GM19452 (cell line): ENCODE measurements around the gene TLE3.

ENCODE experiments used
- ATAC-seq: cut with Tn5 transposase; IDR thresholded peaks from one replicate; pipeline ENCODE4 v1.9.1; 2021; ENCODE audit not compliant: unreplicated experiment

TLE3 gene

DNA sequence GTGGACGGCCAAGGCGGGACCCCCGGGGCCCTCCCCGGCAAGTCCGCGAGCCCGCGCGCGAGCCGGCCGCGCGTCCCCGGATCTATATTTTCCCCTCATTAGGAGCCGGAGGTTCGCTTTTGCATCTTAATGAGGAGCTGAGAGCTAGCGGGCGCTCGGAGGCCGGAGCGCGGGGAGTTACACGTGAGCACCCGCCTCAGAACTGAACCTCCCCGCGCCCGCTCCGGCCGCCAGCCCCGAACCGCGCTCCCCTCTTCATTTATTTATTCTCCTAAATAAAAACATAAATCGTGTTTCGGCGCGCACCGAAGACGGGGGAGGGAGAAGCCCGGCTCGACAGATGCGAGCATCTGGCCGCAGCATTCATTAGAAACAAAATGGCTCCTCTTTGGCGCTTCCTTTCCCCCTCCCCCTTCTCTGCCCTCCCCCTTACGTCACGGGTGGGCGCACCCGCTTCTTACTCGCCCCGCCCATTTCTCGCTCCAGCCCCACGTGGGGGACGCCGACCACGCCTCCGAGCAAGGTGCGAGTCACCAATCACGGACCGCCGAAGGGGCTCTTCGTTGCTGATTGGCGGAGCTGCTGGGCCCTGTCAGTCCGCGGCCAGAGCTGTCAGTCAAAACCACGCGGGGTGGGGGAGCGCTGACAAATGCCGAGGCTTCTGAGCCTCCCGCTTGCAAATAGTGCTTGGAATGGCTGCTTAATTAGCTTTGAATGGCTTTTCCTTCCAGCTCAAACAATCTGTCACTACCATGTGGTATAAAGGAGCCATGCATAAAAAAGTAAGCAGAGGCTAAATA, 1.6 kb upstream of the TLE3 start:
- ATAC-seq = peak; percentile 58

DNA sequence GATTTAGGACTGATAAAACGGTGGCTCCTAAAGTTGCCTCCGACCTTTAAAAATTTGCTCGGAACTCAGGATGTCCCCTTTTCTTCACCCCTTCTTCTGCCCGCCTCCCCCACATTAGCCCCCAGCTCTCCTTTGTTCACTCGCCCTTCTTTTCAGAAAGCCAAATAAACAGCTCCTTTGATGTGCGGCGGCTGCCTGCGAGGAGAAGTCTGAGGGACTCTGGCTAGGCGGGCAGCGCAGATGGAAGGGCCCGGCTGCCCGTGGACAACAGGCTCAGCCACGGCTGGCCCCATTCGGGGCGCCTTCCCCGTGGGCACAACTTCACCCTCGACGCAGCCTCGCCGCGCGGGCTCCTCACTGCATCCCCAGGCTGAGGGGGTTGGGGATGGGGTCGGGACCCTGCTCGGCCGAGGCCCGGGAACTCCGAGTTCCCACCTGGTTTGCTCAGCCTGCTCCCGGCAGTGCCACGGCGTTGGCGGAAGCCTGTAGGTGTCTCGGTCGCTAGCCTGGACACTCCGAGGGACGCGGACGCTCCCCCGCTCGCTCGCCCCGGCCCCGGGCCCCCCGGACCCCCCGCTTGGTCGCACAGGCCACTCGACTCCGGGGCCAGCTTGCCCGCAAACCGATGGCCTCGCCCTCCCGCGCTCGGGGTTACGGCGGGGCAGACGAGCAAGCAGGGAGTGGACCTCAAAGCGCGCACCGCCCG, 897 bp upstream of the TLE3 start:
- no peak for ATAC-seq

DNA sequence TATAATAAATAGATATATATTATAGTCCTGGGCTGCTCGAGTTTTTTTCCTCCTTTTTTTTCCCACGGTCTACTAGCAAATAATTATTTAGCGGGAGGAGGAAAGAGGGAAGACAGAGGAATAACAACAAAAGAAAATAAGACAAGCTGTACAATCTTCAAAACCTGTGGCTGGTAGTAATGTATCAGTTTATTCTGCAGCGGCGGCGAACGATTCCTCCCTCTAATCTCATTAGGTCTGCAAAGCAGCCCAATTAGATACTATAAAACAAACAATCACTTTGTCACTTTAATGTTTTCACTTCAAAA, 390 bp upstream of the TLE3 start:
- ATAC-seq = no peak

DNA sequence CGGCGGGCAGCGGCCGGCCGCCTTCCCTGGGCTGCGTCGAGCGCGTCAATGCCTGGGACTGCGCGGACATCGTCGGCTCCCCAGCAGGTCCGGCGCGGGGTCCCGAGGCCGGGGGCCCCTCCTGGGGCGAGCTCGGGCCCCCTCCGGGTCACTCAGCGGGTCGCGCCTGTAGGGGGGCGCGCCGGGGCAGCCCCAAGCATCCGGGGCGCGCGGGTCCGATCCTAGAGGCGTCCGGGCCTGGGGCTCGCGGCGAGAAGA, 725 bp downstream of the TLE3 start:
- ATAC-seq = no peak

DNA sequence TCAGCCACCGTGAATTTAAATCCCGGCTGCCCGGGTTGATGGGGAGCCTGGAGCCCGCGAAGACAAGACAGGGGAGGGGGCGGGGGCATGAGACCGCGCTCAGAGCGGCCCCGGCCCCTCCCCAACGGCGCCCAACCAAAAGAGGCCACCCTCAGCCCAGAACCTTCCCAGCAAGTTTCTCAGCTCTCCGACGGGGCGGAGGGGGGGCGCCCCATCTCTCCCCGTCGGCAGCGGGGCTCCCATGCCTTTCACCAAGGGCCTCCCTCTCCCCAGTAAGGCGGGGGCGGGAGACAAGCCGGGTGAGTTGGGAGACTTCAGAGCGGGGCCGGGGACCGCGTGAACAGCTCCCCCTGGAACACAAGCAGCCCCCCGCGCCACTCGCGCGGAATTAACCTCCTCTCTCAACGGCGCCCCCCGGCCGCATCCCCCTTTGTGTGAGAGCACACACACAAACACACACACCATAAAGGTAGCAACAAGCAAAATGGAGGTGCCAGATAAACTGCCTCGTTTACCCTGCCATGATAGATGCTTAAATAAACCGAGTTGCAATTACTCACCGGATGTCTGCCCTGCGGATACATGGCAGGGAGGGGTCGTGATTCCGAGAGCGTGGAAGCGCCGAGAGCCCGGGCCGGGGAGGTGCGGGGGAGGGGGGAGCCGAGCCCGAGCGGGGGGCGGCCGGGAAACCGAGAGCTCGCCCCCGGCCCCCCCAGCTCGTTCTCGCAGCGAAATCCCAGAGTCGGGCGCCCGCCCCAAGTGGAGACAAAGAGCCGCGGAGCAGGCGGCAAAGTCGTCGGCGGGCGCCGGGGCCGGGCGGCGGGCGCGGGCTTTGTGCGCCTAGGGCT, 1.3 kb downstream of the TLE3 start:
- ATAC-seq = no peak

DNA sequence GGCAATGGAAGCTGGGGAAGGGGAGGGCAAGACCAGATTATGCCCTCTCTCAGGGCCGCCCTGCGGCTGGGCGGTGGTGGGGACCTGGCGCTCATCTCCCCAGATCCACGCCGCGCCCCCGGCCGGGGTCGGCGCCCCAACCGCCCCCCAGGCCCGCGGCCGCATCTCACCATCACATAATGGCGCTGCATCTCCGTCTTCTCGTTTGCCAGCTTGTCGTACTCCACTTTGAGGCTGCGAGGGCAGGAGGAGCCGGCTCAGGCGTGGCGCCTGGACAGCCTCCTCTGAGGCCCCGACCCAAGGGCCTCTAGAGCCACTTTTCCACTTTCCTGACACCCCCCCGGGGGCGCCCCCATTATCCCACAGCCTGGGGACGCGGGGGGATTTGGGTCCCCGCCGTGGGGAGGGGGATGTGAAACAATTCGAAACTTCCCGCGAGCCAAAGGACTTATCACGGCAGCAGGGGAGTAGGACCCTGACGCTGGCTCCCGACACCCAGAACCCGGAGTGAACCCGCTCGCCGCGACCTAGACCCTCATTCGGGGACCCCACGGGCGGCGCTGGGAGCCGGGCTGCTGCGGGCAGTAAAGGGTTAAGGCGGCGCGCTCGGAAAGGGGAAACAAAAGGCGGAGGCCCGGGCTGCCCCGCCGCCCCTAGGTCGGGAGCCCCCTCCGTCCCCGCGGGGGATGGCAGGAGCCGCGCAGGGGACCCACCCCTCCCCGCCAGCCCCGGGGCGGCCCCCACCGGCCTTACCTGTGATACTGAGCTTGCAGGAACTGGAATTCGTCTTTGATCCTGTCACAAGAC, 2.1 kb downstream of the TLE3 start:
- ATAC-seq = no peak

DNA sequence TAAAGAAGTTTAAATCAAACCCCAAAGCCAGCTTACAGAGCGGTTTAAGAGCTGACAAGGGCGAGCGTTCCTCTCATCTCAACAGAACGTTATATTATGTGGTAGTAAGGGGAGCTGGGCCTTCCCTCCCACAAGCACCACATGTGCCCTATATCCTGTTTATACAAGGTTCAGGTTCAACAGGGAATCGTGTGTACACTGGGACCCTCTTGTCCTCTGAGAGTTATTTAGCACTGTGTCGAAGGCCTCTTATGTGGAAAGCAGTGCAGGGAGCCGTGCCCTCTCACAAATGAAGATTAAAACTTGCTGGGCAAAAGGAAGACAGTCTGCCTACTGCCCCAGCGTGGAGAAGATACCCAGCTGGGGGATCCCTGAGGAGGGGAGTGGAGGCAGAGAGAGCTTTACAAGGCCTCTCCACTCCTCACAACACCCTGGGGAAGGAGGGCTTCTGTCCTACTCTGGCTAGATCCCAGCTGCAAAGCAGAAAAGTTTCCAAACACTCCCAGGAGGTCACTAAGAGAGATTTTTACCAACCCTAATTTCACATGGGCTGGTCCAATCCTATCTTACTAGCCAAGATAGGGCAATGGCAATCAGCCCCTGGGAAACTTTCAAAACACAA, 2.9 kb downstream of the TLE3 start:
- ATAC-seq = no peak

DNA sequence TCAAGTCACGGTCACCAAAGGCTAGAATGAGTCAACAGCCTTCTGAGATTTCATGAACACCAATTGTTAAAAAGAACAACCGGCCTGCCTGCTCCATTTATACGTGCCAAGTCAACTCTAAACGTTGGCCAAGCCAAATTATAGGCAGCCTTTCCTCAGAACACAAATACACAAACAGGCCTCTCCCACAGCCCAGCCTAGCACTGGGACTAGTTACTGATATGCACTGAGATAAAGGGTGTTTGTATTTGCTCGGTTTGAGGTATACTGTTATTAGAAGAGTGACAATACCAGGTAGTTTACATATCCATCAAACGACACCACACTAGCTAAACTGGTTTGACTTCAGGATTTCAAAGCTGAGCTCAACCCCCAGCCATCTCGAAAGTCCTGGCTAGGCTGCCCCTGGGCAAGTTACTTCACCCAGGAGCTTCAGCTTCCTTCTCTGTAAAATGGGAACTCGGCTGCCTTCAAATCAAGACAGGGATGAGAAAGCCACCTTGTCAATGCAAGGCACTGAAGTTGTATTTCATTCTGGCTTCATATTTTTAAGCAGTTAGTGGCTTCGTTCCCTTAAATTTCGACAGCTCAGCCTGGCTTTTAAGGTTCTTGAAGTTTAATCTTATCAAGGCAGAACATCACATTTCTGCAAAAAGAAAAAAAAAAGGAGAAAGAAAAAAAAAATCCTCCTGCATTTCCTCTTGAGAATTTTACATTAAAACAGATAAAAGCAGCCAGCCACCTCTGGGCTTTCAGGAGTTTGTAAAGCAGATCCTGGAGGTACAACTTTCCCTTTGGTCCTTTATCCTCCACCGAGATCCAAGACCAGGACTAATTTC, 4.0 kb downstream of the TLE3 start:
- ATAC-seq = no peak

DNA sequence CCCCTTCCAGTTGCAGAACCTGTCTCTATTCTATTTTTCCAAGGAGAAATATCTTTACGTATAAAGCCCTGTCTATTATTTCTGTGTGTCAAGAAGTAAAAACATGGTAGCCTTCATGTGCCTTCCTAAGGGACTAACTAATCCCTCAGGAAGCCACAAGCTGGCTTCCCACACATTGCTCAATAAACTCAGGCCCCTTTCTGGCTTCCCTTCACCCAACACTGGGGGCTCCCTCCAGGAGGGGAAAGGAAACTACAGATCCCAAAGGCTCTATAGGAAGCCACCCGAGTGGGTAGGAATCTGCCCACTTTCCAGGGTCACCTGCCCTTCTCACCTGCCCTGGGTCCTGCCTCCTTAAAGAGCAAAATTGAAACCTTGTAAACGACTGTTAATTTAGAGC, 4.6 kb downstream of the TLE3 start:
- no peak for ATAC-seq

DNA sequence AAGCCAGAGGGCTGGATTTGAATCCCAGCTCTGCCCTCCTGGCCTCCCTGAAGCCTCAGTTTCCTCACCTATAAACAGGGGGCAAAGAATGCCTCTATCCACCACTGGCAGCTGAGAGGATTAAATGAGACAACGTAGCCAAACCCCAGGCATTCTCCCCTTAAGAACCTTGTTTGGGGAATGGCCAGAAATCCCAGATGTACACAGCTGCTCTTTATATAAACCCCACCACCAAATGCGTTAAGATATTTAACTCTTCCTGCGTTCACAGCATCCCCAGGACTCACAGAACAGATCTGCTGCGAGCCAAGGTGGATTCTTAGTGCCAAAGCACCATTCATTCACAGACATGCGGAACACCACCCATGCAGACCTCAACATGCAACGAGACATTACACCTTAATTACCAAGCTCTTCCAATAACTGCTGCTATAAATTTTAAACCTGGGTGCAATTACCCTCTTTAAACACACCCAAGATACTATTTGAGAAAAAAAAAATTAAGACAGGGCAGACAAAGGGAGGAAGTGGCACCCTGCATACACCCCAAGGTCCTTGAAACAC, 5.2 kb downstream of the TLE3 start:
- no peak for ATAC-seq

DNA sequence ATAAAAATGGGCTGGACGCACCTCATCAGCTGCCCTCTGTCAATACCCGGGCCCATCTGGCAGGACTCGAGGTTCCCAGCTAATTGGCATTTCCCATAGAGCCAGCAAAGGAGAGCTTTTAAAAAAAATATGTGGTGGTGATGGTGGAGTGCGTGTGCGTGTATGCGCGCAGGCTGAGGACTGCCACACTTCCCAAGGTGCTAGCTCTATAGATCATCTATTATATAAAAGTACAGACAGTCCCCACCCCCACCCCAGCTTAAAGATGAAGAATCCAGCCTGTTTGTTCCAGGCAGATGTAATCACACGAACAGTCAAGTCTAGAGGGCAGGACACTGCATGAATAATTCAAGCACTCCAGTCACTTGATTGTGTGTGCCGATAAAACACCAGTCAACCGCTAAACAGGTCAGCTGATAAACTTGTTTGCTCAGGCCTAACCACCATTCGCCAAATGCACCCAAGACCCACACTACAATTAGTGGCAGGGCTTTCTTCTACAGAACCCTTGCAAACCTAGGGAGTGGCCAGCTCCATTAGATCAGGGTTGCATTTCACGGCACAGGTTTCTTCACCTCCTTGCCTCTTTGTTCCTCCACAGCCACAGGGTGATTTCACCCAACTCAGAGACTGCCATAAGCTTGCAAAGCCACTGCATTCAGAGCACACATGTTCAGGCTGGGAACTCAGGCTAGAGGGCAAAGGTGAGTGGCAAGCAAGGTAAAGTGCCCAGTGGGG, 5.8 kb downstream of the TLE3 start:
- no peak for ATAC-seq

DNA sequence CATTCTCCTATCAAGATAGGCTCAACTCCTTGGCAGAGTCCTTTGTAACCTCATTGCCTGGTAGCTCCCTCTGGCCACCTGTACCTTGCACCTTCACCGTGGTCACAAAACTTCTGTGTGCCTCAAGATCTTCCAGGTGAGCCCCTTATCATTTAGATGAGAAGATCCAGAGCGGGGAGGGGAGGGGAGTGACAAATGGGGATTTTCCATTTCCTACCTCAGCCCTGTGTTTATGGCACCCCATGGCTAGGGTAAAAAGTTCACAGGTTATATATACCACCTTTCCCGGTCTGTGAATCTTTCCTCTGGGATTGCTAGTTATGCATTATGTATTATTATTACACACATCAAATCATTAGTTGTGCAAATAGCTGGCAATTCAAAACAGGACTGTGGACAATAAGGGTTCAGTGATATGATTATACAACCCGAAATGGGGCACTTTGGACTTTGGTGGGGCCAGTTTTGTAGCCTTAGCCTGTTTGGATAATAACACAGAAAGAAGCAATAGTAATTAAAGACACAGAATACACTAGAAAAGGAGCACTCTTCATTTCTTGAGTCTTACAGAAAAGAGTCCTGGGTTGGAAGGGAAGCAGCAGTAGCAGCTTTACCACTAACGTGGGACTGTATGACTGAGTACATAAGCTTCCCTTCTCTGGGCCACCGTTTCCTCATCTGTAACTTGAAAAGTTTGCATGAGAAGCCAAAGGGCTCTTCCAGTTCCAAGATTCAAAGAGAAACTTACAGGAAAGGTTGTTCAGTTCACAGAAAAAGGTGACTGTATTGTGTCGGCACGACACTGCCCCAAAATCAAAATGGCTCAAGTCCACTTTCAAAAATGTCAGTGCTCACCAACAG, 7.1 kb downstream of the TLE3 start:
- no peak for ATAC-seq

DNA sequence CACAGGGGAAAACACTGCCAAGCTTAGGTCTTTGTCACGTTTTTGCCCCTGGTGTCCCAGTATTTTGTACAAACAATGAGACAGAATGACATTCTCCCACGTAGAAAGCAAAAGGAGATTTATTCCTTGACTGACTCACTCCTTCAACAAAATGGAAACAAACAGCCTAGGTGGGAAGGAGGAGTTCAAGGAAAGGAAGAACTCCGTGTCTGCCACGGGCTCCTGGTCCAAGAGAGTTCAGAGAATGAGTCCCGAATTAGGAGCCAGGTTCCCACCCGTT, 8.1 kb downstream of the TLE3 start:
- ATAC-seq = no peak

DNA sequence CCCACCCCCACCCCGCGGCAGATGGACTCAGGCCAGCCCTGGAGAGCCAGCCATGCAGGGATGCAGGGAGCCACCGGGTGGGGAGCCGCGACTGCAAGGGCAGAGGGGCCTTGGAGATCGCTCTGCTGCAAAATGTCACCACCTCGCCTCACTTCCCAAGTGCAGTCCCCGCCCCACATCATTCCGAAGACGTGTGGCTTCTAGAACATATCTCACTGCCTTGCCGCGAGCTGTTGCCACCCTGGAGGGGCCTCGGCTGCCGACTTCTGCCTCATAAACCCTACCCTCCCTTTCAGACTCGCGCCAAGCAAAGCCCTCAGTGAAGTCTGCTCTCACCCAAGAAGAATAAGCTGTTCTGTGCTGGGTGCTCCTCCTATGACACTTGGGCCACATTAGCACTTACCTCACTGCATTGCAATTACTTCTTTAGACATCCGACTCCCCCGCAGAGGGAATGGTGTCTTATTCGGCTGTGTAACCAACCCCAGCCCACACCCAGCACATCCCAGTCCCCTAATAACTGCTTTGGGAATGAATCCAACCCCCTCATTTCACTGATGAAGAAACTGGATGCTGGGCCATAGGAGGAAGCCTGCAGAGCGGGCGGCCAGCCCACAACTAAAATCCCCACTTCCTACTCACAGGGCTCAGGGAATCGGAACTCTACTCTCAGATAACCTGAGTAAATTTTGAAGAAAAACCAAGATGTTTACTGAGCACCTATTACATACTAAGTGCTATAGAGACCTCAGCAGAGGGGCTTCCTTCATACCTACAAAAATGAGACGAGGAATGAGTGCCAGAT, 8.6 kb downstream of the TLE3 start:
- no peak for ATAC-seq

DNA sequence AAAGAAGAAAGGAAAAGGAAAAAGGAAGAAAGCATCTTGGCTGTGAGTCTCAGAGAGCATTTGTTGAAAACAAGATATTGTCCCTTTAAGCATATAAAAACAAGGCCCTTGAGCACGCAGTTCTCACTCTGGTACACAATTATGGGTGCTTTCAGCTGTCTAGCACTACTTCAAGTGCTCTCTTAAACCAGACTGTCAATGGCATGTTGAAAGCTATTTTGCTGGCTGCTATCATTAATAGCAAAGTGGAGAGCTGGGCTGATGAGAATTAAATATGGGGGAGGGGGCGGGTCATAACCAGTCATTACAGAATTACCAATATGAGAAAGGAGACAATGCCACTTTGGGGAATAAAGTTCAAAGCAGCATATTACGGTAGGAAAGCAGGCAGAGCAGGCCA, 9.3 kb downstream of the TLE3 start:
- no peak for ATAC-seq

DNA sequence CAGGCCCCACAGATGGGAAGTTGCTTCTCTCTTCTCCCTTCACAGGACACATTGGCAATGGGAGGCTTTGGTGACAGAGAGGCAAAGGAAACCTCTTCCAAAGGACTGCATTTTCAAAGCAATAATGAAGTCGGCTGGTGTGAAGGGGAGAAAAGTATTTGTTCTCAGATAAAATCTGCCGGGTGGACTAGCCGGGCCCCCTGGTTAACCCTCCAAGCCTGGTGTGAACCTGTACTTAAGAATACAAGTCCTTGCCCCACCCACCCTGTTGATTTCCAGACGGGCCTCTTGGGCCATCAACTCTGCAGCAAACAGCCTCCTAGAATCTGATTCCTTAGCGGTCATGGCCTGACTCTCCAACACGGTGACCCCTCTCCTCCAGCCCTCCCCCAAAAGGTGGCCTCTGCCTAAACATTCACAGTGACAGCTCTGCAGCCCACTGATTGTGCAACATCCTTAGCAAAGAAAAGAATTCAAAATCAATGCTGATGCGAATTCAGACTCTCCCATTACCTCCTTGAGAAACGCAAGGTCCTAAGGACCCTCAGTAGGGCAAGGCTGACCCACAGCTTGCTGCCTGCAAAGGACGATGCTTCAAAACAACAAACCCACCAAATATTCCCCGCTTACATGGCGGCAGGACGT, 9.9 kb downstream of the TLE3 start:
- ATAC-seq = no peak

DNA sequence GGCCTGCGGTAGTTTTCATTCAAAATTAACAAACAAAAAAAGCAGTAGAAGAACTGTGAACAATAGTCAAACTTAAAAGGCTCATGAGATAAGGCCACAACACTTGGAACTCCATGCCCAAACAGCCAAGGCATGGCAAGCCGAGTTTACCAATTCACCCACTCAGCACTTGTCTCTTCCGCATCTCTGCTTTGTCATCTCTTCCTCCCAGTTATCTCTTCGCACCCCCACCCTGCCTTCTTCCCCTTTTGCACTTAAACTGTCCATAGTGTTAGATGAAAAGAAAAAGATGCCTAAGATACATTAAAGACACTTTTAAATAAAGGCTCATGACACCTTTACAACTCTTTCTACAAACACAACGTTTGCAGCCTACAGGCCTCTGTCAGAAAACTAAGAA, 11.1 kb downstream of the TLE3 start:
- no peak for ATAC-seq
